Testis (tissue), 2 donors: ENCODE data around the gene RCL1.

Source experiments
- POLR2A ChIP-seq: fragments of 450-650 bp; IDR thresholded peaks from one replicate; pipeline ENCODE4 v1.6.1; 2017; ENCODE audit warnings: antibody characterized with exemption, mild to moderate bottlenecking, moderate library complexity
- TF ChIP-seq, protein P1 (sequence below), 3 experiments: fragments of 450-650 bp in 2 of 3; fragments of 200-600 bp in 1 of 3; sonication (generic) in 1 of 3; IDR thresholded peaks; one replicate each; pipeline ENCODE4 v1.5.1; 2016 to 2019; ENCODE audit warnings: antibody characterized with exemption in 3 of 3, mild to moderate bottlenecking in 2 of 3, moderate library complexity in 1 of 3

DNA sequence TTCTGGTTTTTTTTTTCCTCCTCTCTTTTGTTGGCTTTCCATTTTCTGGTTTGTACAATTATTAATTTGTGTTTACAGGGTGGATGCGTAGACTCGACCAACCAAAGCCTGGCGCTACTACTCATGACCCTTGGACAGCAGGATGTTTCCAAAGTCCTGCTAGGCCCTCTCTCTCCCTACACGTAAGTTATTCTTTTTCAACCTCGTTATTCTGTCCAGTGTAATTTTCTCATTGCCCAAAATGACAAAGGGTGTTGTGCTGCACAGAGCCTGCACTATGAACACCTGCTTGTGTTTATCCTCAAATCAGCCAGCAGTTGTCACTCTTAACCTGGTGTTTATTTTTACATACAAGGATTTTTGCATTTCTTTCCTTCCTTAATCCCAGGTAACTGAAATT is 56.6 kb downstream of the RCL1 start:
- TF ChIP-seq, protein P1, sequence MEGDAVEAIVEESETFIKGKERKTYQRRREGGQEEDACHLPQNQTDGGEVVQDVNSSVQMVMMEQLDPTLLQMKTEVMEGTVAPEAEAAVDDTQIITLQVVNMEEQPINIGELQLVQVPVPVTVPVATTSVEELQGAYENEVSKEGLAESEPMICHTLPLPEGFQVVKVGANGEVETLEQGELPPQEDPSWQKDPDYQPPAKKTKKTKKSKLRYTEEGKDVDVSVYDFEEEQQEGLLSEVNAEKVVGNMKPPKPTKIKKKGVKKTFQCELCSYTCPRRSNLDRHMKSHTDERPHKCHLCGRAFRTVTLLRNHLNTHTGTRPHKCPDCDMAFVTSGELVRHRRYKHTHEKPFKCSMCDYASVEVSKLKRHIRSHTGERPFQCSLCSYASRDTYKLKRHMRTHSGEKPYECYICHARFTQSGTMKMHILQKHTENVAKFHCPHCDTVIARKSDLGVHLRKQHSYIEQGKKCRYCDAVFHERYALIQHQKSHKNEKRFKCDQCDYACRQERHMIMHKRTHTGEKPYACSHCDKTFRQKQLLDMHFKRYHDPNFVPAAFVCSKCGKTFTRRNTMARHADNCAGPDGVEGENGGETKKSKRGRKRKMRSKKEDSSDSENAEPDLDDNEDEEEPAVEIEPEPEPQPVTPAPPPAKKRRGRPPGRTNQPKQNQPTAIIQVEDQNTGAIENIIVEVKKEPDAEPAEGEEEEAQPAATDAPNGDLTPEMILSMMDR (IDR thresholded peaks at IDR 0.05) = no peak
- no peak for TF ChIP-seq POLR2A
